Upper lobe of left lung (tissue), 4 donors: ENCODE data around the gene CCDC61.

Experiments used
- CTCF ChIP-seq, 6 experiments: fragments of 450-650 bp in 4 of 6; fragments of 200-600 bp in 2 of 6; sonication (generic) in 2 of 6; IDR thresholded peaks; one replicate each; pipeline ENCODE4 v1.5.1; 2016 to 2019; ENCODE audit warnings: antibody characterized with exemption in 6 of 6
- POLR2A ChIP-seq, 4 donors: fragments of 450-650 bp; IDR thresholded peaks; one replicate each; pipeline ENCODE4 v1.5.1; 2016 to 2017; ENCODE audit warnings: antibody characterized with exemption in 4 of 4, mild to moderate bottlenecking in 2 of 4

- TF ChIP-seq CTCF (IDR thresholded peaks at IDR 0.05) (no peak), POLR2A (IDR thresholded peaks at IDR 0.05) (no peak)
Measured at GRCh38 chr19:45981350-45981749, 13.9 kb upstream of the CCDC61 start.
